Measurements from ENCODE around the gene MORN5.

DNA sequence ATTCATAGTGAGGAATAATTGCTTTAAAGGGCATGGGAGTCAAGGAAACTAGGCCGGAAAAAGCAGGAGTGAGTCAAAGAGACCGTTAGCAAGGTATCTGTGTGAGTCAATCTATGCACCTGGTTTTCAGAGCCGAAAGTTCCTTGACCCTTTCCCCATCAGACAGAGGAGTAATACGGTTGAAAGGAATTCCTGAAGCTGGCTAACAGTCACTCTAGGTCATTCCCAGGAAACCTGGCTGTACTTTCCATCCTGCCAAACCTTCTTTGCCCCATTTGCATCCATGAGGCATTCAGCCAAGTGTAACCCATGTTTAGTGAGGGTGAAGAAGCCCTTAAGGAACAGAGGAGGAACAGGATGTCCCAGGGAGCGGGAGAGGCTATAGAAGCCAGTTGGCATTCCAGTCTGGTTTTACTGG, 88.7 kb downstream of the MORN5 start:
- TF ChIP-seq POLR2A (IDR thresholded peaks at IDR 0.05; ENCODE audit: low read length): no peak
- TF ChIP-seq GATA1 (IDR thresholded peaks at IDR 0.05; ENCODE audit: low read depth, low read length): no peak
